ENCODE measurements around the gene TNFSF18. TPM values are rescaled to one million over a fixed set of nuclear protein-coding genes. Genes with fewer than 3 reads are reported as not detected.

TNFSF18 gene
- total RNA-seq = 0.58 and 0.85 TPM in 2 replicates

GRCh38 chr1:173050865-173051264 lies at the start of gene TNFSF18:
Gene TNFSF18, minus strand, starts transcription at chr1:173050941. Its CDS starts 45 bp downstream, at chr1:173050896.

Other genes starting within 250 kb of the TNFSF18 start
- 2.3 and 14.0 TPM in 2 replicates for gene TNFSF4, start 156.4 kb upstream of the TNFSF18 start, total RNA-seq